Bronchus fibroblast of lung (primary cell): ENCODE results near the gene TMEM119. TPM values are rescaled to one million over a fixed set of nuclear protein-coding genes. Genes with fewer than 3 reads are reported as not detected.

ENCODE experiments used
- total RNA-seq: library from RNA; depleted of rRNA; stranded (reverse); fragments of >200 nt; gene quantifications from 2 replicates; pipeline ENCODE4 v1.2.3, GENCODE V29; 2015

Gene TMEM119
- total RNA-seq = 67.8 and 72.6 TPM in 2 replicates

GRCh38 chr12:108597559-108598471 is at the start of gene TMEM119:
Gene TMEM119, minus strand, starts transcription at chr12:108598084. Its CDS starts 5,701 bp downstream, at chr12:108592383.

GRCh38 chr12:108633534-108634248 is 35.8 kb upstream of the TMEM119 start, which contains the start of gene SELPLG:
Gene SELPLG, minus strand, starts transcription at chr12:108633894. Its CDS starts 9,587 bp downstream, at chr12:108624307.

GRCh38 chr12:108562348-108563135 is 35.3 kb downstream of the TMEM119 start, which contains the start of gene ISCU:
Gene ISCU, plus strand, starts transcription at chr12:108562596. Its CDS starts 27 bp downstream, at chr12:108562623.

GRCh38 chr12:108560752-108561719 is 36.8 kb downstream of the TMEM119 start, which contains the start of gene SART3:
Gene SART3, minus strand, starts transcription at chr12:108561173. Its CDS starts 19 bp downstream, at chr12:108561154.

Other genes starting within 250 kb of the TMEM119 start
- 2.4 and 3.6 TPM in 2 replicates for gene FICD, start 82.8 kb downstream of the TMEM119 start, total RNA-seq
- gene SART3, start 36.9 kb downstream of the TMEM119 start, total RNA-seq = 27.5 and 34.8 TPM in 2 replicates
- 84.1 and 97.3 TPM in 2 replicates for gene ISCU, start 35.5 kb downstream of the TMEM119 start, total RNA-seq
- gene SELPLG, start 35.8 kb upstream of the TMEM119 start, total RNA-seq = 0.74 and 2.4 TPM in 2 replicates
- 162 and 223 TPM in 2 replicates for gene CORO1C, start 133.4 kb upstream of the TMEM119 start, total RNA-seq